Stimulated activated CD8-positive, alpha-beta memory T cell treated with anti-CD3 and anti-CD28 coated beads, Interleukin-7, amount 100 ng/mL, for 48 hours (primary cell): ENCODE results near the gene SGO2.

Experiments
- DNase-seq, 2 donors: peaks; one replicate each; pipeline ENCODE4 v3.0.0-alpha.2; 2020; ENCODE audit warnings: low read depth in 1 of 2; ENCODE audit errors: extremely low read depth in 1 of 2

The SGO2 gene

DNA sequence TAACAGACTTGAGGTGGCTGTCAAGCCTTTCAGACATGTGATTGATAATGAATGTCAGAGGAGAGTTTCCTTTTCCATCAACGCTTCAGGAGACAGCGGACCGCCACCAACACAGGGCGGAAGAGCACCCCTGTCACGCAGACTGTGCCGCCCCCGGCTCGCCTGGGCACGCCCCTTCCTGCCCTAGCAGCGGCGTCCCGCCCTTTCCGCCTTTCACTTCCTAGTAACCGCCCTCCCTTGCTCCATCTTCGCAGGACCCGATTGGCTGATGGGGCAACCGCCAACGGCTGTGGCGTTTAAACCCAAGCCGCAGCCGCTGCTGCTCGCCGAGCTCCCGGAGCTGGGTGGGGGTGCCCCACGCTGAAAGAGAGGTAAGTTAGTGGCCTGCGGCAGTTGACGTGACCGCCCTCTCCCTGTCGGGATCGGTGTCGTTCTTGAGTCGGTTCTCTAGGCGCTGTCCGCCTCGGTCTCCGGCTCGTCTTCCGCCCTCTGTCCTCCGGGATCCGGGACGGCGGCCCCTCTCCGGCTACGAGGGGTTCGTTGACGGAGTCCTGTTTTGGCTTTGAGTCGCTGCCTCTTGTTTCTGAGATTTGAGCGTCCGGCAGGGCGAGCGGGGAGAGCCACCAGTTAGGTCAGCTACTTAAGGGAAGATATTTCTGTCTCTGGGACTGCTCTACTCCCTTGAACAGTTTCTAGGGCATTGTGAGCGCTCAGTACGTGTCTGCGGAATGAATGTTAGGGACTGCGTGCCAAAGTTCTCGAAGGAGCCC is at the start of gene SGO2:
TSS of gene SGO2 (plus strand) at position 326 of the 770 bp plus-strand sequence. CDS start 6,769 bp downstream, outside the sequence.
- DNase-seq: peak; percentile 94 to 97

GRCh38 chr2:200476836-200477235 is 49.2 kb upstream of the SGO2 start:
- DNase-seq: no peak

GRCh38 chr2:200477667-200478131 is 48.3 kb upstream of the SGO2 start:
- DNase-seq: no peak

GRCh38 chr2:200479692-200480265 is 46.2 kb upstream of the SGO2 start:
- DNase-seq: no peak

GRCh38 chr2:200482194-200482593 is 43.8 kb upstream of the SGO2 start:
- no peak for DNase-seq

DNA sequence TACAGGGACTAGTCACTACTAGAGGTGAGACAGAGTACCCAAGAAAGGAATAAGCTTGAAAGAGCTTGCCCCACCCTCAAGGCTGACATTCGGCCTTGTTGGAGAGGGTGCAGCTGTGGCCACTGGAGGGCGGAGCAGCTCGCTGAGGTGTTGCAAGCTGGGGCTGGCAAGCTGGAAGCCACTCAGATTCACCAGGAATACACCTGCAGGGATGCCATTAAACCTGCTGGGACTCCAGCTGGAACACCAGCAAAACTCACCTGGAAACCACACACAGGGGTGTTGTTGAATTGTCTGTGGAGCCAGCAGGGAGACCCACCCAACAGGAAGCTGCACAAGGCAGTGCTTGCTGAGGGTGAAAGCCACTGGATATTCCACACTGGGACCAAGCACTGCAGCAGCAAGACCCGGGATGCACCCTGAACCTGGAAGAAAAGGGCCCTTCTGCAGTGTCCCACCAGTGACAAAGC is 42.2 kb upstream of the SGO2 start:
- DNase-seq: no peak

DNA sequence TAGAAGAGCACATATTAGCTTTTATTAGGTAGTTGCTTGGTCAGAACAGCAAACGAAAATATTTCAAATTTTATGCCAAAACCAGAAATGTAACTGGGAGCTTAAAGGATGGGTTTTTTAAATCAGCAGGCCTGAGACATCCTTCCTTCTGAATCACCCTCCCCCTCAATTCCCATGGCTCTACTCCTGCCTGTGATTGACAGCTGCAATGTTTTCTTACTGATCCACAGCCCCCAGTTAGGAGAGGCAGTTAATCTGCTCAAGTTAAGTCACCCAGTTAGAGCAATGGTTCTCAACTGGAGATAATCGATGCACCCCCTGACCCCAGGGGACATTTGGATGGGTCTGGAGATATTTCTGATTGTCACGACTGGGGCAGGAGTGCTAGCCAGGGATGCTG is 41.1 kb upstream of the SGO2 start:
- no peak for DNase-seq

DNA sequence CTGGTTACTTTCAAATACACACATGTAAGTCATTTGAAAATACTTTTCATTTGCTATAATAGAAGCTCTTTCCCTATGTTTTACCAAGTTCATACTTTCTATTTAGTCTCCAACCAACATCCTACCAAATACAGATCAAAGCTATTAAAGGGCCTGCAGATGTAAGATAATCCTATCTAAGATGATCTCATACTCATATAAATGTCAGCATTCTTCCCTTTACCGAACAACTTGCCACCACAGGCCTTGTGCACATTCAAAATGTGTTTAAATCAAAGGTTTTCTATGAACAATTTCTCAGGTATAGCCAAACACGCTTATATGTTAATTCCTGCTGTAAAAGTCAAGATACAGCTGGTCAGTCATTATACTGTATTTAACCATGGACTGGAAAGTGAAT is 39.5 kb upstream of the SGO2 start:
- DNase-seq: no peak

DNA sequence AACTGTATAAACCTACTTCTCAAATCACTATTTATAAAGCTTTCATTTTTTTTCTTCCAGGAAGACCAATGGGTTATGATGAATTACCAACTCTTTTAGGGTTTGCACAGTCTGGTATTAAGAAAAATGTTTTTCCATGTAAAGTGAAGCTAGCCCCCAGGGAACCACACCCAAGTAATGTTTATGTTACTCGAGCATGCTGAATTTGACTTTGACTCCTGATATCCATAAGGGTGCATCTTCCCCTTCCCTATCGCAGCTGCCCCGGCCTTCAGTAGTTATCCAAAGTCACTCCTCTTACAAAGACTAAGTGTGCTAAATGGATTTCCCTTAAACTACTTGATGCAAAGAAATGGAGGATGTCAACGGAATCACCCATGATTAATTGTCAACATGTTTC is 37.8 kb upstream of the SGO2 start:
- DNase-seq: no peak

- no peak for DNase-seq
Measured at GRCh38 chr2:200490001-200490400, 36.0 kb upstream of the SGO2 start.

DNA sequence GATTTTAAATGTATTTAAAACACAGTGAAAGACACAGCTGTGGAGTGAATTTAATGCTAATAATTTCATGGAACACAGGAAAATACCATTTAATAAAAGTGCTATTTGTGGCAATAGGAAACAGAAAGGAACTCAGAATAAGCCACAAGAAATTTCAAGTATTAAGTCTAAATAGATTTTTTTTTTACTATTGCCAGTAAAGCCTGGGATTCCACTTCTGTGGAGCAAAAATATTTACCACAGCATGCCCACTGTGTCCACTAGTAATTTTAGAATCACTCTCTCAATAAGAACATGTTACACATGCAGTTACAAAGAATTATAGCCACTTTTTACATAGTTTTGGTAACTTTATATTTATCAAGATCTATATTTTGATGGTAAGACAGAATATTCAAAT is 33.4 kb upstream of the SGO2 start:
- no peak for DNase-seq

GRCh38 chr2:200494048-200494447 is 32.0 kb upstream of the SGO2 start:
- DNase-seq: no peak

- no peak for DNase-seq
Measured at GRCh38 chr2:200496696-200497095, 29.3 kb upstream of the SGO2 start.

GRCh38 chr2:200498402-200499162 is 27.4 kb upstream of the SGO2 start:
- no peak for DNase-seq

DNA sequence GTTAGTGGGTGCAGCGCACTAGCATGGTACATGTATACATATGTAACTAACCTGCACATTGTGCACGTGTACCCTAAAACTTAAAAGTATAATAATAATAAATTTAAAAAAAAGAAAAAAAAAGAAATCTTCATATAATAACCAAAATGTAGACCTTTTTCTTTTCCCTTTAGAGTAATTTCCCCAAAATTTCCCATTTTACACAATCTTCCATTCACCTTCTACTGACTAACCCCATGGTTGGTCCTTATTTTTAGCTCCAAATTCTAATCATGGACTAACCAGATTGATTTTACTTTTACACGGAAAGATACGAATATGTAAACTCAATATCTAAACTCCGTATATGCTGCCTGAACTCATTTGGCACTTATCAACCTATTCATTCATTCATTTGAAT is 23.8 kb upstream of the SGO2 start:
- DNase-seq: no peak

DNA sequence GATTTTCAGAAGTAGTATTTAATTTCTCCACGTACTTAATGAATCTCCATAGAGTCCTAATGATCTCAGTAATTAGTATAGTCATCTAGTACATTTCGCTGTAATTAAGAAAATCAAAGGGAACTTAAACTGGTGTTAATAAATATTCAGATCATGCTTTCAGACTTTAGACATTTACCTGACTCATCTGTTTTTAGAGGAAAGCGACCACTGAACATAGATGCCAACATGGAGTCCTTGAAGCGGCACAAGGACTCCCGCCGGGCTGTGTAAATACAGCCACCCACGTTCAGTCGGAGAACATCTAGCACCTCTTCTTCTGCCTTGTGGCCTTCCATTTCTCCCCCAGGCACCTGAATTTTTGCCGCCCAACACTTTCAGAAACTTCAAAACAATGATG is 19.3 kb upstream of the SGO2 start:
- DNase-seq: no peak

- DNase-seq: no peak
Measured at GRCh38 chr2:200507179-200507578, 18.8 kb upstream of the SGO2 start.

GRCh38 chr2:200509235-200509611 is 16.8 kb upstream of the SGO2 start:
- no peak for DNase-seq

DNA sequence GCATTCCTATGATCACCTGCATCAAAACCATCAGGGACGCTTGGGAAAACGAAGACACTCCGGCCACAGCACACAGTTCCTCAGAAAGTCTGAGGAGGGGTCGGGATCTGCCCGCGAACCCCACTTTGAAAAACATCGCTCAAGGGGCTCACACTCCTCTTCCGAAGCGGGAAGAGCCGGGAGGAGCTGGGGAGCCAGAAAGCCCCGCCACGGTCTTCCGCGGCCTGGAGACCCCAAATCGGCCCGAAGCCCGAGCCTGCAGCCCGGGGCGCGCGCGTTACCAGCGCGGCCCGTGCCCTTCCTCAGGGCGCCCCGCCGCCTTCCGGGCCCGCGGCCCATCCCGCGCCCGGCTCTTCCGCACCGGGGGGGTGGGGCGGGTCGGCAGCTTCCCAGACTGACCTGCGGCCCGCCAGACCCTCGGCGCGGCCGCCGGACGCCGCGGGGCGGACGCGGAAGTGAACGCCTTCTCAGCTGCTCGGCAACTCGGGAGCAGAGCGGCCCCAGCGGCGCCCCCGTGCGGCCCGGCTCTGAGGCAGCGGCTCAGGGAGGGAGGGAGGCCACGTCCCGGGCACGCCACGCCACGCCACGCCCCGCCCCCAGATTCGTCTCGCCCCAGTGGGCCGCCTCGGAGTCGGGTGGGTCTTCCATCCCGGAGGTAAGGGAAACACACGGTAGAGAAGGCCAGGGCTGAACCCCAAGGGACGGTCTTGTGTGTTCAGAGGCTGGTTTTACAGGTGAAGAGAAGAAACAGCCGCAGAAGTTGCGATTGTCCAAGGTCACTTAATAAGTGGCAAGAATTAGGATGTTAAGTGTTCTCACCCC is 16.2 kb upstream of the SGO2 start, which contains the start of gene KCTD18:
TSS of gene KCTD18 (minus strand) at position 457 of the 822 bp plus-strand sequence. CDS start 3,052 bp downstream, outside the sequence.
- DNase-seq: peak; percentile 80 to 83

DNA sequence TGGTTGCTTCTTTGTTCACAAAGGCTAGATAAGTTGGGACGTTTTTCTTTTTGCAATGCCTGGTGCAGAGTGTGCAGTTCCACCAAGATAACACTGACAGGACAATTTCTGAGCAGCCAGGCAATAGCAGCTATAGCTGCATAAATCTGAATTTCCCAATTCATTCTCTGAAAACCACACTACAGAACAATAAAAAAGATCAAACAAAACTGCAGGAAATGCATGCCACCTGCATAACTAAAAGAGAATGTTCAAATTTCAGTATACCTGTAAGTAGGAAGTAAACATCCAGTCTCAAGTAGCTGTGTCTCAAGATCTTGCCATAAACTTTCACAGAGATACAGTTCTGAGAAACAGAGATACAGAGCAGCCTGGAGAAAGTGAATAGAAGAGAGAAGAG is 10.9 kb upstream of the SGO2 start:
- no peak for DNase-seq

- no peak for DNase-seq
Measured at GRCh38 chr2:200523158-200523557, 2.8 kb upstream of the SGO2 start.
